Measurements from ENCODE around the gene PSMG3. TPM values are rescaled to one million over a fixed set of nuclear protein-coding genes. Genes with fewer than 3 reads are reported as not detected.

Gene PSMG3
- total and polyA plus RNA-seq, 2 experiments from 2014 or later, result 28.3 to 84.8 TPM

DNA sequence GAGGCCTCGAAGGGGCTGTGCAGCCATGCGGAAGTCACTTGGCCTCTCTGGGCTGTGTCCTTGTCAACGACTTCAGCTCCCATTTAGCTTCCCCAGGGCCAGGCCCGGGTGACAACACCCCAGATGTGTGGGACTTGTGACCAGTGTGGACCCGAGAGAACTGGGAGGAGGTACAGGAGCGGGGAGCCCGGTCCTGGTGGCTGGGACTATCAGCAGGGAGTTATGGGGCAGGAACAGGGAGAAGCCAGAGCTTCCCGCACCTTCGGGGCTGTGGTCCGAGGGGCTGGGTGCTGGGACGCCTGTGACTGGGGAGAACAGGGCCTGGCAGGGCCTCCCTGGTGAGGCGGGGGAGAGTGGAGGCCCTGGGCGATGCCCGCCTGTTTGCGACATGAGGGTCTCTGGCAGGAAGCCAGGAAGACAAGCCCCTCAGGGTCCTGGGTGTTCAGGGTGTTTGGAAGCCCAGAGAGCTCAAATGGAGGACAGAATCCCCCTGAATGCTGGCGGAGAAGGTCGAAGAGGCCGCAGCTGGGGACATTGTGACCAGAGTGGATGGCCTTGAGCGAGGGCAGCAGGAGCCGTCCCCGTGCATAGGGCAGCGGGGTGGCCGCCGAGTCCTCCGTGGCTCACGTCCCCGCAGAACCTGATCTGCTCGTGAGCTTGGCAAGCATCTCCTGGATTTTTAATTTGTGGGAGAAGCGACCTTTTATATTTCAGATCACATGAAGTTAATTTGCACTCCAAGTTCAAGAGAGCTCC is 30.0 kb upstream of the PSMG3 start:
- no peaks in the 10 kb centered on the region; the same call in 2 of the 3 replicates for H3K4me1 Mint-ChIP-seq
- Histone ChIP-seq H3K4me3 (no peak overlapping the region), H3K27me3 (ENCODE audit: insufficient read depth) (no peaks in the 10 kb centered on the region), H3K9me2 (ENCODE audit: insufficient read depth) (no peaks in the 10 kb centered on the region), H4K20me1 (replicated peaks; ENCODE audit: insufficient read depth) (no peaks in the 10 kb centered on the region), H3K36me3 (ENCODE audit: insufficient read depth) (no peaks in the 10 kb centered on the region), H3K27ac (ENCODE audit: low read depth) (no peak overlapping the region), H3K4me2 (no peak overlapping the region), H3K4me1 (ENCODE audit: insufficient read depth) (no peaks in the 10 kb centered on the region), H3K79me2 (replicated peaks; ENCODE audit: insufficient read depth) (no peaks in the 10 kb centered on the region), H2AFZ (no peak overlapping the region), H3F3A (replicated peaks; ENCODE audit: low read depth) (no peaks in the 10 kb centered on the region)
- H3K36me3 Mint-ChIP-seq (ENCODE audit: low read depth), result no peaks in the 10 kb centered on the region; the same call in 2 of the 3 replicates
- no peak overlapping the region for H3K27ac Mint-ChIP-seq
- H3K4me3 Mint-ChIP-seq, result no peak overlapping the region
- ATAC-seq (no peak), DNase-seq (ENCODE audit: low spot score) (no peak)
- H3K9me3 Mint-ChIP-seq, result no peaks in the 10 kb centered on the region
- H3K27me3 Mint-ChIP-seq (ENCODE audit: insufficient read depth, low read depth, poor library complexity), result peaks cover 18% of the 10 kb centered on the region
- no peak for TF ChIP-seq EZH2phosphoT487 (IDR thresholded peaks at IDR 0.05; ENCODE audit: unreplicated experiment)
- TF ChIP-seq JUNB (IDR thresholded peaks at IDR 0.05; ENCODE audit: unreplicated experiment), result no peak
- no peak for TF ChIP-seq ZNF114 (CRISPR knock-in tag; IDR thresholded peaks at IDR 0.05)
- TF ChIP-seq CTCF (conservative IDR thresholded peaks at IDR 0.05; ENCODE audit: low read depth in 2 of 2), result no peak
- no peak for TF ChIP-seq ETS1 (IDR thresholded peaks at IDR 0.05)
- TF ChIP-seq EZH2 (IDR thresholded peaks at IDR 0.05; ENCODE audit: low read depth, unreplicated experiment), result no peak
- TF ChIP-seq CREB1 (CRISPR knock-in tag; IDR thresholded peaks at IDR 0.05; ENCODE audit: low read depth), result no peak
- TF ChIP-seq, protein P1, sequence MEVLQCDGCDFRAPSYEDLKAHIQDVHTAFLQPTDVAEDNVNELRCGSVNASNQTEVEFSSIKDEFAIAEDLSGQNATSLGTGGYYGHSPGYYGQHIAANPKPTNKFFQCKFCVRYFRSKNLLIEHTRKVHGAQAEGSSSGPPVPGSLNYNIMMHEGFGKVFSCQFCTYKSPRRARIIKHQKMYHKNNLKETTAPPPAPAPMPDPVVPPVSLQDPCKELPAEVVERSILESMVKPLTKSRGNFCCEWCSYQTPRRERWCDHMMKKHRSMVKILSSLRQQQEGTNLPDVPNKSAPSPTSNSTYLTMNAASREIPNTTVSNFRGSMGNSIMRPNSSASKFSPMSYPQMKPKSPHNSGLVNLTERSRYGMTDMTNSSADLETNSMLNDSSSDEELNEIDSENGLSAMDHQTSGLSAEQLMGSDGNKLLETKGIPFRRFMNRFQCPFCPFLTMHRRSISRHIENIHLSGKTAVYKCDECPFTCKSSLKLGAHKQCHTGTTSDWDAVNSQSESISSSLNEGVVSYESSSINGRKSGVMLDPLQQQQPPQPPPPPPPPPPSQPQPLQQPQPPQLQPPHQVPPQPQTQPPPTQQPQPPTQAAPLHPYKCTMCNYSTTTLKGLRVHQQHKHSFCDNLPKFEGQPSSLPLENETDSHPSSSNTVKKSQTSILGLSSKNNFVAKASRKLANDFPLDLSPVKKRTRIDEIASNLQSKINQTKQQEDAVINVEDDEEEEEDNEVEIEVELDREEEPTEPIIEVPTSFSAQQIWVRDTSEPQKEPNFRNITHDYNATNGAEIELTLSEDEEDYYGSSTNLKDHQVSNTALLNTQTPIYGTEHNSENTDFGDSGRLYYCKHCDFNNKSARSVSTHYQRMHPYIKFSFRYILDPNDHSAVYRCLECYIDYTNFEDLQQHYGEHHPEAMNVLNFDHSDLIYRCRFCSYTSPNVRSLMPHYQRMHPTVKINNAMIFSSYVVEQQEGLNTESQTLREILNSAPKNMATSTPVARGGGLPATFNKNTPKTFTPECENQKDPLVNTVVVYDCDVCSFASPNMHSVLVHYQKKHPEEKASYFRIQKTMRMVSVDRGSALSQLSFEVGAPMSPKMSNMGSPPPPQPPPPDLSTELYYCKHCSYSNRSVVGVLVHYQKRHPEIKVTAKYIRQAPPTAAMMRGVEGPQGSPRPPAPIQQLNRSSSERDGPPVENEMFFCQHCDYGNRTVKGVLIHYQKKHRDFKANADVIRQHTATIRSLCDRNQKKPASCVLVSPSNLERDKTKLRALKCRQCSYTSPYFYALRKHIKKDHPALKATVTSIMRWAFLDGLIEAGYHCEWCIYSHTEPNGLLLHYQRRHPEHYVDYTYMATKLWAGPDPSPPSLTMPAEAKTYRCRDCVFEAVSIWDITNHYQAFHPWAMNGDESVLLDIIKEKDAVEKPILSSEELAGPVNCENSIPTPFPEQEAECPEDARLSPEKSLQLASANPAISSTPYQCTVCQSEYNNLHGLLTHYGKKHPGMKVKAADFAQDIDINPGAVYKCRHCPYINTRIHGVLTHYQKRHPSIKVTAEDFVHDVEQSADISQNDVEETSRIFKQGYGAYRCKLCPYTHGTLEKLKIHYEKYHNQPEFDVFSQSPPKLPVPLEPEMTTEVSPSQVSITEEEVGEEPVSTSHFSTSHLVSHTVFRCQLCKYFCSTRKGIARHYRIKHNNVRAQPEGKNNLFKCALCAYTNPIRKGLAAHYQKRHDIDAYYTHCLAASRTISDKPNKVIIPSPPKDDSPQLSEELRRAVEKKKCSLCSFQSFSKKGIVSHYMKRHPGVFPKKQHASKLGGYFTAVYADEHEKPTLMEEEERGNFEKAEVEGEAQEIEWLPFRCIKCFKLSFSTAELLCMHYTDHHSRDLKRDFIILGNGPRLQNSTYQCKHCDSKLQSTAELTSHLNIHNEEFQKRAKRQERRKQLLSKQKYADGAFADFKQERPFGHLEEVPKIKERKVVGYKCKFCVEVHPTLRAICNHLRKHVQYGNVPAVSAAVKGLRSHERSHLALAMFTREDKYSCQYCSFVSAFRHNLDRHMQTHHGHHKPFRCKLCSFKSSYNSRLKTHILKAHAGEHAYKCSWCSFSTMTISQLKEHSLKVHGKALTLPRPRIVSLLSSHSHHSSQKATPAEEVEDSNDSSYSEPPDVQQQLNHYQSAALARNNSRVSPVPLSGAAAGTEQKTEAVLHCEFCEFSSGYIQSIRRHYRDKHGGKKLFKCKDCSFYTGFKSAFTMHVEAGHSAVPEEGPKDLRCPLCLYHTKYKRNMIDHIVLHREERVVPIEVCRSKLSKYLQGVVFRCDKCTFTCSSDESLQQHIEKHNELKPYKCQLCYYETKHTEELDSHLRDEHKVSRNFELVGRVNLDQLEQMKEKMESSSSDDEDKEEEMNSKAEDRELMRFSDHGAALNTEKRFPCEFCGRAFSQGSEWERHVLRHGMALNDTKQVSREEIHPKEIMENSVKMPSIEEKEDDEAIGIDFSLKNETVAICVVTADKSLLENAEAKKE (CRISPR knock-in tag; IDR thresholded peaks at IDR 0.05), result no peak
- no peak for TF ChIP-seq NANOG (IDR thresholded peaks at IDR 0.05; ENCODE audit: borderline replicate concordance)
- TF ChIP-seq, protein P2, sequence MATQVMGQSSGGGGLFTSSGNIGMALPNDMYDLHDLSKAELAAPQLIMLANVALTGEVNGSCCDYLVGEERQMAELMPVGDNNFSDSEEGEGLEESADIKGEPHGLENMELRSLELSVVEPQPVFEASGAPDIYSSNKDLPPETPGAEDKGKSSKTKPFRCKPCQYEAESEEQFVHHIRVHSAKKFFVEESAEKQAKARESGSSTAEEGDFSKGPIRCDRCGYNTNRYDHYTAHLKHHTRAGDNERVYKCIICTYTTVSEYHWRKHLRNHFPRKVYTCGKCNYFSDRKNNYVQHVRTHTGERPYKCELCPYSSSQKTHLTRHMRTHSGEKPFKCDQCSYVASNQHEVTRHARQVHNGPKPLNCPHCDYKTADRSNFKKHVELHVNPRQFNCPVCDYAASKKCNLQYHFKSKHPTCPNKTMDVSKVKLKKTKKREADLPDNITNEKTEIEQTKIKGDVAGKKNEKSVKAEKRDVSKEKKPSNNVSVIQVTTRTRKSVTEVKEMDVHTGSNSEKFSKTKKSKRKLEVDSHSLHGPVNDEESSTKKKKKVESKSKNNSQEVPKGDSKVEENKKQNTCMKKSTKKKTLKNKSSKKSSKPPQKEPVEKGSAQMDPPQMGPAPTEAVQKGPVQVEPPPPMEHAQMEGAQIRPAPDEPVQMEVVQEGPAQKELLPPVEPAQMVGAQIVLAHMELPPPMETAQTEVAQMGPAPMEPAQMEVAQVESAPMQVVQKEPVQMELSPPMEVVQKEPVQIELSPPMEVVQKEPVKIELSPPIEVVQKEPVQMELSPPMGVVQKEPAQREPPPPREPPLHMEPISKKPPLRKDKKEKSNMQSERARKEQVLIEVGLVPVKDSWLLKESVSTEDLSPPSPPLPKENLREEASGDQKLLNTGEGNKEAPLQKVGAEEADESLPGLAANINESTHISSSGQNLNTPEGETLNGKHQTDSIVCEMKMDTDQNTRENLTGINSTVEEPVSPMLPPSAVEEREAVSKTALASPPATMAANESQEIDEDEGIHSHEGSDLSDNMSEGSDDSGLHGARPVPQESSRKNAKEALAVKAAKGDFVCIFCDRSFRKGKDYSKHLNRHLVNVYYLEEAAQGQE (IDR thresholded peaks at IDR 0.05; ENCODE audit: unreplicated experiment), result no peak
- no peak for TF ChIP-seq POLR2AphosphoS5 (IDR thresholded peaks at IDR 0.05; ENCODE audit: low read depth)
- no peak for TF ChIP-seq ZNF331 (CRISPR knock-in tag; IDR thresholded peaks at IDR 0.05; ENCODE audit: low read depth)
- no peak for TF ChIP-seq STAT1 (IDR thresholded peaks at IDR 0.05; ENCODE audit: unreplicated experiment)
